ENCODE measurements around the gene ANXA6.

The ANXA6 gene

DNA sequence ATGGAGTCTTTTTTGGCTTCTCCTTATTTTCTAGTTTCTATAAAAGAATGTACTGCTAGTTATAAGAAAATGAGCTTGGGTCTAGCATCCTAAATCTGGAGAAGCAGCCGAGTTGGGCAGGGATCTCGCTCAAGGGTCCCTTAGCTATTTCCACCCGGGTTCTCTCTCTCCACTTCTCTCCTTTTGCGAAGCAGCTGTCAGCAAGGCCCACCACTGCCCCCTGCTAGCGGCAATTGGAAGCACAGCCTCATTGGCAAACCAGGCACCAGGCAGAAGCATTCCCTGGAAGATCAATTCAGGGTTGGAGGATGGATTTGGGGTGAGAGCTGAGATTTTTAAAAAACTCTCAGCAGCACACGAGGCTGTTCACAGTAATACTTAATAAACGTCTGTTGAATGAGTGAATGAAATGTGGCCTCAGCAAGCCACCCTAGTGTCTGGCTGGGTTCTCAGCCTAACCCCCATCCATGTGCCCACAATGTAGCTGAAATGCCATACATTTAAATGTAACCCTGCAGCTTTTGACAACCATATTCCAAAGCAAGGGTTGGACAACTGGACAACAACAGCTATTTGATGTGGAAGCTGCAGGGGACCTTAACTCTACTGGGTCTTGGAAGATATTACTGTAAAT lies 42.2 kb downstream of the ANXA6 start:
- no peaks in the 10 kb centered on the region for H3K27me3 ChIP-seq (ENCODE audit: control insufficient read depth, insufficient read depth, low read length)
- no peak overlapping the region for H3K9ac ChIP-seq (ENCODE audit: low read length)
- no peaks in the 10 kb centered on the region for H3K4me1 ChIP-seq (ENCODE audit: control insufficient read depth, insufficient read depth, low read length)
- H3K4me3 ChIP-seq (ENCODE audit: low read length): no peak overlapping the region
- H3K27ac ChIP-seq (ENCODE audit: low read depth, low read length): no peak overlapping the region
- H3K36me3 ChIP-seq (ENCODE audit: control insufficient read depth, insufficient read depth, low read length): peaks cover 9% of the 10 kb centered on the region

DNA sequence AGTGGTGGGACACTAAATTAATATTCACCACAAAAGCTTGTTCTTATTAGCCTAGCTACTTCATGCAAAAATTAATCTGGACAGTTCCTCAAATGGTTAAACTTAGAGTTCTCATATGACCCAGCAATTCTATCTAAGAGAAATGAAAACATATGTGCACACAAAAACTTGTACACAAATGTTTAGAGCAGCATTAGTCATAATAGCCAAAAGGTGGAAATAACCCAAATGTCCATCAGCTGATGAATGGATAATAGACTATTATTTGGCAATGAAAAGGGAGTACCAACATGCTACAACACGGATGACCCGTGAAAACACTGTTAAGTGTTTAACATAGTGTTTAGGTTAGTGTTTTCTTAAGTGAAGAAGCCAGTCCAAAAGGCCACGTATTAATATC lies 43.9 kb downstream of the ANXA6 start:
- peaks cover 2% of the 10 kb centered on the region for H3K4me1 ChIP-seq (ENCODE audit: control insufficient read depth, insufficient read depth, low read length)
- H3K4me3 ChIP-seq (ENCODE audit: low read length): no peak overlapping the region
- H3K27me3 ChIP-seq (ENCODE audit: control insufficient read depth, insufficient read depth, low read length): no peaks in the 10 kb centered on the region
- no peak overlapping the region for H3K9ac ChIP-seq (ENCODE audit: low read length)
- H3K36me3 ChIP-seq (ENCODE audit: control insufficient read depth, insufficient read depth, low read length): peaks cover 4% of the 10 kb centered on the region
- no peak overlapping the region for H3K27ac ChIP-seq (ENCODE audit: low read depth, low read length)

DNA sequence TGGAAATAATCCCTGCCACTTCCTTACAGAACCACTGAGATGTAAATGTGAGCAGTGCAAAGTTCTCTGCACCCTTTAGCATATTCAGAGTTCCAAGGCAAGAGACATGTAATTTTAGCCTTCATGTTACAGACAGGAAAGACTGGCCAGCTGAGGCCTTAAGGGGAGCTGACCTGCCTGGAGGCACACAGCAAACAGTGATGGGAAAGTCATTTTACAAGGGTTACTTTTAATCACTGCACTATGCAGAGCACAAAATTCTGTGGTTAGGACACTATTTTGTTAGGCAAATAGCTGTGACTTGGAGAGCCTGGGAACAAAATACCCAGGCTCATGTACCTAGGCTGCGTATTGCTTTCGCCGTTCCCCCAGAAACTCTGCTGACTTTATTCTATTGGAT lies 46.6 kb downstream of the ANXA6 start:
- Histone ChIP-seq H3K27me3 (ENCODE audit: control insufficient read depth, insufficient read depth, low read length) (no peaks in the 10 kb centered on the region), H3K4me1 (ENCODE audit: control insufficient read depth, insufficient read depth, low read length) (peaks cover 13% of the 10 kb centered on the region), H3K27ac (ENCODE audit: low read depth, low read length) (no peak overlapping the region), H3K9ac (ENCODE audit: low read length) (no peak overlapping the region), H3K36me3 (ENCODE audit: control insufficient read depth, insufficient read depth, low read length) (peaks cover 4% of the 10 kb centered on the region), H3K4me3 (ENCODE audit: low read length) (no peak overlapping the region)

DNA sequence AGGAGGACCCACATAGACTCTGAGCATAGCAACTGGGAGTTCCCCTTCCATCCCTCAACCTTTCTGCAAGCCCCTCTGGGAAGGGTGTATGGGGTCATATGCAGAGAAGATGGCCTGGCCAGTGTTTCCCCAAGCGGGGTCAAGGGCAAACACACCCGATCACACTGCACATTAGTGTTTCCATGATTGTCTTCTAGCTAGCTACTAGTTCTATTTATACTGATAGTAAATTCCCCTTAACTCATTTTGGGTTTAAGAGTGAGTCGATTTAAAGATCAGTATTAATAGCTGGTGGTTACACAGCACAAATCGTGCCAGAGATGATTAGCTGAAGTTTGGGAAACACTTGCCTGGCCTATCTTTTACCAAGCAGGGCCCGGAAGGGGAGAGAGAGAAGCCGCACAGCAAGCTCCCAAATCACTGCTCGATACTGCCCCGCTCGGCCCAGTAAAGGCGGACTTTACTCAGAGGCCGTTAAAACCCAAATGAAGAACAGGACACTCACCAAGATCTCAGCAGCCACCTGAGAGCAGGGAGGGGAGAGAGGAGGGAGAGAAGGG lies 47.4 kb downstream of the ANXA6 start:
- H3K27ac ChIP-seq (ENCODE audit: low read depth, low read length): no peak overlapping the region
- H3K9ac ChIP-seq (ENCODE audit: low read length): no peak overlapping the region
- no peak overlapping the region for H3K4me3 ChIP-seq (ENCODE audit: low read length)
- H3K27me3 ChIP-seq (ENCODE audit: control insufficient read depth, insufficient read depth, low read length): no peaks in the 10 kb centered on the region
- peaks cover 20% of the 10 kb centered on the region for H3K4me1 ChIP-seq (ENCODE audit: control insufficient read depth, insufficient read depth, low read length)
- H3K36me3 ChIP-seq (ENCODE audit: control insufficient read depth, insufficient read depth, low read length): peaks cover 4% of the 10 kb centered on the region

DNA sequence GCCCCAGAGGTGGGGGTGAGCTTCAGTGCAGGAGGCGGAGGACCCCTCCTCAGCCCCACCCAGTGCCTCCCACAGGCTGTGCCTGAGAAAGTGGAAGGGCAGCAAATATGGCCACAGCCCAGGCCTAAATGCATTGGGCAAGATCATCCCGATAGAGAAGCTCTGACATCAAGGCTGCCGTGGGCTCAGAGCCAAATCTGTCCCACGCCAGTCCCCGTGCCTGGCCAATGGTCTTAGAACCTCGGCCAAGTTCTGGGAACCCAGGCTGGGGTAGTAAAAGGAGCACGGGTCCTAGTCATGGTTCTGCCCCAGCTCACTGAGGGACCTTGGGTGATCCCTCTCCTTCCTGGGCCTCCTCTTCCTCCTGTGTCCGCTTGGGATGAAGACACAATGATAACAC lies 49.0 kb downstream of the ANXA6 start:
- no peaks in the 10 kb centered on the region for H3K27me3 ChIP-seq (ENCODE audit: control insufficient read depth, insufficient read depth, low read length)
- H3K27ac ChIP-seq (ENCODE audit: low read depth, low read length): peak overlapping the region; percentile 91
- peaks cover 4% of the 10 kb centered on the region for H3K36me3 ChIP-seq (ENCODE audit: control insufficient read depth, insufficient read depth, low read length)
- H3K4me3 ChIP-seq (ENCODE audit: low read length): peak overlapping the region; percentile 43
- H3K4me1 ChIP-seq (ENCODE audit: control insufficient read depth, insufficient read depth, low read length): peaks cover 28% of the 10 kb centered on the region
- no peak overlapping the region for H3K9ac ChIP-seq (ENCODE audit: low read length)

GRCh38 chr5:151107738-151108520 lies 49.6 kb downstream of the ANXA6 start:
- H3K36me3 ChIP-seq (ENCODE audit: control insufficient read depth, insufficient read depth, low read length): peaks cover 4% of the 10 kb centered on the region

DNA sequence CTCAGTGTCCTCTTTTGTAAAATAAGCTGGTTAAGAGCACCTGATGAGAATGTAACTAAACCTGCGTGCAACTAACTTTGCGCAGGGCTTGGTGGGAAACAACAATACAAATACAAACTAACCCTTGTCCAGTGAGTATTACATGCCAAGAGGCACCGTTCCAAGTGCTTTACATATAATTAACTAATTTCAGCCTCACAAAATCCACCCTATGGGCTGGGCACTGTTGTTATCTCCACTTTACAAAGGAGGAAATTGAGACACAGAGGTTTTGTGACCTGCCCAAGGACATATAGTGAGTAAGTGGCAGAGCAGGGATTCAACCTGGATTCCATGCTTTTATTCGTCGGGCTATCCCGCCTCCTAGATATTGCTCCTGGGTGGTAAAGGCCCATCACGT lies 50.5 kb downstream of the ANXA6 start:
- no peak overlapping the region for H3K4me3 ChIP-seq (ENCODE audit: low read length)
- peaks cover 28% of the 10 kb centered on the region for H3K4me1 ChIP-seq (ENCODE audit: control insufficient read depth, insufficient read depth, low read length)
- H3K9ac ChIP-seq (ENCODE audit: low read length): no peak overlapping the region
- no peaks in the 10 kb centered on the region for H3K27me3 ChIP-seq (ENCODE audit: control insufficient read depth, insufficient read depth, low read length)
- H3K27ac ChIP-seq (ENCODE audit: low read depth, low read length): no peak overlapping the region
- peaks cover 4% of the 10 kb centered on the region for H3K36me3 ChIP-seq (ENCODE audit: control insufficient read depth, insufficient read depth, low read length)

More at GRCh38 chr5:151107738-151108520, 49.6 kb downstream of the ANXA6 start:
- H3K27me3 ChIP-seq (ENCODE audit: control insufficient read depth, insufficient read depth, low read length): no peaks in the 10 kb centered on the region
- H3K4me3 ChIP-seq (ENCODE audit: low read length): peak overlapping the region; percentile 43
- H3K4me1 ChIP-seq (ENCODE audit: control insufficient read depth, insufficient read depth, low read length): peaks cover 28% of the 10 kb centered on the region
- H3K9ac ChIP-seq (ENCODE audit: low read length): no peak overlapping the region
- peak overlapping the region; percentile 91 for H3K27ac ChIP-seq (ENCODE audit: low read depth, low read length)

DNA sequence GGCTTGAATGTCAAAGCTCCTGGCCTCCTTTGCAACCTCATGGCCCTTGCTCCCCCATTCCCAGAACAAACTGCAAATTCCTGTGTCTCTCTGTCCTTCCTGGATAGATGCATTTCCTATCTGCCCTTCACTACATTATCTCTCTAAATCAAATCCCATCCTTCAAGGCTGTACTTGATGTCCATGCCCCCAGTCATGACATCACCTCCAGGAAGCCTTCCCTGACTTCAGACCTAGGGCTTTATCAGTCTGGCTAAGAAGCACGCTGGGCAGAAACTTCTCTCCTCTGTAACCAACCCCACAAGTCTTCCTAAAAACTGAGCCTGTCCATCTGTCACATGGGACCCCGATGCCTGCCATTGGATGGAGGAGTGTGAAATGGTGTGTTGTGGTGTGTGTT lies 51.1 kb downstream of the ANXA6 start:
- Histone ChIP-seq H3K27me3 (ENCODE audit: control insufficient read depth, insufficient read depth, low read length) (no peaks in the 10 kb centered on the region), H3K36me3 (ENCODE audit: control insufficient read depth, insufficient read depth, low read length) (peaks cover 8% of the 10 kb centered on the region), H3K9ac (ENCODE audit: low read length) (no peak overlapping the region), H3K4me3 (ENCODE audit: low read length) (no peak overlapping the region), H3K27ac (ENCODE audit: low read depth, low read length) (no peak overlapping the region), H3K4me1 (ENCODE audit: control insufficient read depth, insufficient read depth, low read length) (peaks cover 28% of the 10 kb centered on the region)

DNA sequence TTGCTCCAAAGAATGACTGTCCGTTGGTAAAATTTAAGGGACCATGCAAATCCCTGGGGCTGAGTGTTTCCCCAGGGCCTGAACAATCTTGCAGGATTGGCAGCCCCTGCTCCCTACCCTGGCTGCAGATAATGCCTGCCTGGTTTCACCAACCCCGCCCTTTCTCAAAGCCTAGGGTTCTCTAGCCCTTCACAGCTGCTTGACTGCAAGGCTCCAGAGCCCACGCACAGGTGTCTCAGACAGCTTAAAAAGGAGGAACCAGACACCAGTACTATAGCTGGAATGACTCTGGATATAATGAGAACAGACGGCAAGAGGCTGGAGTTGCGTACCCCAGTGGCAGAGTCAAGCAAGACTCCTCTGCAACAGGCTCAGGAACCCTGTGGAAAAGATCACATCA lies 51.5 kb downstream of the ANXA6 start:
- Histone ChIP-seq H3K4me1 (ENCODE audit: control insufficient read depth, insufficient read depth, low read length) (peaks cover 28% of the 10 kb centered on the region), H3K9ac (ENCODE audit: low read length) (no peak overlapping the region), H3K4me3 (ENCODE audit: low read length) (no peak overlapping the region), H3K27ac (ENCODE audit: low read depth, low read length) (peak overlapping the region; percentile 82), H3K36me3 (ENCODE audit: control insufficient read depth, insufficient read depth, low read length) (peaks cover 9% of the 10 kb centered on the region), H3K27me3 (ENCODE audit: control insufficient read depth, insufficient read depth, low read length) (no peaks in the 10 kb centered on the region)

DNA sequence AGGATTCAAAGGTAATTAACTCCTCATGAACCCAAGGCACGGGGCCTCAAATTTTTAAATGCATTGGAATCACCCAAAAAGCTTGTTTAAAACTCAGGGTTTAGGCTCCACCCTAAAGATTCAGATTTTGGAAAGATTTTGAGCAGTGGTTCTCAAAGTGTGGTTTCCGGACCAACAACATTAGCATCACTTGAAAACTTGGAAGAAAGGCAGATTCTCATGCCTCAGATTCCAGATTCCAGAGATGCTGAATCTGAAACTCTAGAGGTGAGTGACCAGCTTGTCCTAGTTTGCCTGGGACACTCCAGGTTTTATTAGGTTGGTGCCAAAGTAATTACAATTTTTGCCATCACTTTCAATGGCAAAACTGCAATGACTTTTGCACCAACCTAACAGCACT lies 52.0 kb downstream of the ANXA6 start:
- no peak overlapping the region for H3K9ac ChIP-seq (ENCODE audit: low read length)
- H3K27ac ChIP-seq (ENCODE audit: low read depth, low read length): peak overlapping the region; percentile 82
- no peak overlapping the region for H3K4me3 ChIP-seq (ENCODE audit: low read length)
- peaks cover 12% of the 10 kb centered on the region for H3K36me3 ChIP-seq (ENCODE audit: control insufficient read depth, insufficient read depth, low read length)
- no peaks in the 10 kb centered on the region for H3K27me3 ChIP-seq (ENCODE audit: control insufficient read depth, insufficient read depth, low read length)
- H3K4me1 ChIP-seq (ENCODE audit: control insufficient read depth, insufficient read depth, low read length): peaks cover 28% of the 10 kb centered on the region

- Histone ChIP-seq H3K27ac (ENCODE audit: low read depth, low read length) (peak overlapping the region; percentile 83), H3K4me1 (ENCODE audit: control insufficient read depth, insufficient read depth, low read length) (peaks cover 28% of the 10 kb centered on the region), H3K27me3 (ENCODE audit: control insufficient read depth, insufficient read depth, low read length) (no peaks in the 10 kb centered on the region), H3K4me3 (ENCODE audit: low read length) (no peak overlapping the region), H3K9ac (ENCODE audit: low read length) (no peak overlapping the region), H3K36me3 (ENCODE audit: control insufficient read depth, insufficient read depth, low read length) (peaks cover 11% of the 10 kb centered on the region)
Measured at GRCh38 chr5:151104795-151105194, 52.8 kb downstream of the ANXA6 start.

- no peak overlapping the region for H3K9ac ChIP-seq (ENCODE audit: low read length)
- H3K4me1 ChIP-seq (ENCODE audit: control insufficient read depth, insufficient read depth, low read length): peaks cover 15% of the 10 kb centered on the region
- no peak overlapping the region for H3K27ac ChIP-seq (ENCODE audit: low read depth, low read length)
Measured at GRCh38 chr5:151101746-151102145, 55.8 kb downstream of the ANXA6 start.

More at GRCh38 chr5:151101746-151102145, 55.8 kb downstream of the ANXA6 start:
- H3K4me3 ChIP-seq (ENCODE audit: low read length): no peak overlapping the region
- no peaks in the 10 kb centered on the region for H3K27me3 ChIP-seq (ENCODE audit: control insufficient read depth, insufficient read depth, low read length)
- H3K36me3 ChIP-seq (ENCODE audit: control insufficient read depth, insufficient read depth, low read length): peaks cover 11% of the 10 kb centered on the region
